HG02885 (cell line): Measurements from ENCODE around the gene C5orf22.
A peak's percentile ranks its signal among the peaks of the same experiment; 100 is the strongest.
"Not testable (repeated sequence)": the region's sequence is repeated elsewhere in the genome, so short reads cannot be mapped to it uniquely, and the experiment has no call there.

Experiments
- ATAC-seq: cut with Tn5 transposase; IDR thresholded peaks from one replicate; pipeline ENCODE4 v1.9.1; 2021; ENCODE audit warnings: mild to moderate bottlenecking; ENCODE audit not compliant: unreplicated experiment, poor library complexity

C5orf22 gene

GRCh38 chr5:31531888-31532547 lies at the start of gene C5orf22, which contains the start of gene DROSHA:
C5orf22 (plus strand) TSS chr5:31532301; CDS start chr5:31532393, 92 bp downstream.
DROSHA (minus strand) TSS chr5:31532093; CDS start chr5:31529059, 3,034 bp downstream.
- peak; percentile 93 for ATAC-seq

- no peak for ATAC-seq
Measured at GRCh38 chr5:31485376-31486207, 46.5 kb upstream of the C5orf22 start.

- ATAC-seq: no peak
Measured at GRCh38 chr5:31486441-31486840, 45.7 kb upstream of the C5orf22 start.

GRCh38 chr5:31487506-31487905 lies 44.6 kb upstream of the C5orf22 start:
- no peak for ATAC-seq

GRCh38 chr5:31492869-31493268 lies 39.2 kb upstream of the C5orf22 start:
- ATAC-seq: no peak

GRCh38 chr5:31495336-31495735 lies 36.8 kb upstream of the C5orf22 start:
- ATAC-seq: no peak

GRCh38 chr5:31496301-31496700 lies 35.8 kb upstream of the C5orf22 start:
- ATAC-seq: no peak

- no peak for ATAC-seq
Measured at GRCh38 chr5:31496891-31497290, 35.2 kb upstream of the C5orf22 start.

GRCh38 chr5:31500256-31500655 lies 31.8 kb upstream of the C5orf22 start:
- no peak for ATAC-seq

GRCh38 chr5:31502506-31502905 lies 29.6 kb upstream of the C5orf22 start:
- ATAC-seq: no peak

- no peak for ATAC-seq
Measured at GRCh38 chr5:31504529-31504928, 27.6 kb upstream of the C5orf22 start.

- ATAC-seq: no peak
Measured at GRCh38 chr5:31511305-31511704, 20.8 kb upstream of the C5orf22 start.

- no peak for ATAC-seq
Measured at GRCh38 chr5:31516802-31517201, 15.3 kb upstream of the C5orf22 start.

- ATAC-seq: no peak
Measured at GRCh38 chr5:31523041-31523440, 9.1 kb upstream of the C5orf22 start.

- no peak for ATAC-seq
Measured at GRCh38 chr5:31530541-31531265, 1.4 kb upstream of the C5orf22 start.

- peak; percentile 36 for ATAC-seq
Measured at GRCh38 chr5:31531543-31531887, 586 bp upstream of the C5orf22 start.

GRCh38 chr5:31534527-31535046 lies 2.5 kb downstream of the C5orf22 start:
- ATAC-seq: no peak

- no peak for ATAC-seq
Measured at GRCh38 chr5:31536873-31537272, 4.8 kb downstream of the C5orf22 start.

GRCh38 chr5:31537349-31537748 lies 5.2 kb downstream of the C5orf22 start:
- ATAC-seq: no peak

GRCh38 chr5:31537851-31538250 lies 5.8 kb downstream of the C5orf22 start:
- ATAC-seq: no peak

GRCh38 chr5:31549114-31549513 lies 17.0 kb downstream of the C5orf22 start:
- not testable (repeated sequence) for ATAC-seq
